ENCODE results near the gene WNT1. TPM values are rescaled to one million over a fixed set of nuclear protein-coding genes. Genes with fewer than 3 reads are reported as not detected.
A peak's percentile ranks its signal among the peaks of the same experiment; 100 is the strongest.

Gene WNT1
- total RNA-seq, result not detected

DNA sequence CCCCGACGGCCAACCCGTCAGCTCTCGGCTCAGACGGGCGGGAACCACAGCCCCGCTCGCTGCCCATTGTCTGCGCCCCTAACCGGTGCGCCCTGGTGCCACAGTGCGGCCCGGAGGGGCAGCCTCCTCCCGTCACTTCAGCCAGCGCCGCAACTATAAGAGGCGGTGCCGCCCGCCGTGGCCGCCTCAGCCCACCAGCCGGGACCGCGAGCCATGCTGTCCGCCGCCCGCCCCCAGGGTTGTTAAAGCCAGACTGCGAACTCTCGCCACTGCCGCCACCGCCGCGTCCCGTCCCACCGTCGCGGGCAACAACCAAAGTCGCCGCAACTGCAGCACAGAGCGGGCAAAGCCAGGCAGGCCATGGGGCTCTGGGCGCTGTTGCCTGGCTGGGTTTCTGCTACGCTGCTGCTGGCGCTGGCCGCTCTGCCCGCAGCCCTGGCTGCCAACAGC is at the start of gene WNT1:
Gene WNT1, plus strand, starts transcription at position 32 of the 450 bp plus-strand sequence. Its CDS starts 329 bp downstream, at position 361.
- DNase-seq, result no peak

DNA sequence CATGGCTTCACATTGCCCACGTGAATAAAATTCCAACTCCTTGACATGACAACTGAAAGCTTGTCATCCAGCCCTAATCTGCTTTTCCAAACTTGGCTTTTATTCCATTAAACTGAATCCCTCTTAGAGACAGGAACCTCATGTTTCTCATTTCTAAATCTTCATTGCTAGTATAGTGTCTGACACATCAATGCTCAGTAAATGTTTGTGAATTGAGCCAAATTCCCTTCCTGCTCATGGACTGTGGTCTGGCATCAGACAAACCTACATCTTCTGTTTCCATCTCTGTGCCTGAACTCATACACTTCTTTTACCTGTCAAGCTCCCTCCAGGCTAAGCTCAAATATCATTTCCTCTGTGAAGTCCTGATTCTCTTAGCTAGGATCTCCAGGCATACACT is 48.6 kb upstream of the WNT1 start:
- DNase-seq, result no peak

GRCh38 chr12:48930475-48930874 is 47.6 kb upstream of the WNT1 start:
- DNase-seq, result no peak

DNA sequence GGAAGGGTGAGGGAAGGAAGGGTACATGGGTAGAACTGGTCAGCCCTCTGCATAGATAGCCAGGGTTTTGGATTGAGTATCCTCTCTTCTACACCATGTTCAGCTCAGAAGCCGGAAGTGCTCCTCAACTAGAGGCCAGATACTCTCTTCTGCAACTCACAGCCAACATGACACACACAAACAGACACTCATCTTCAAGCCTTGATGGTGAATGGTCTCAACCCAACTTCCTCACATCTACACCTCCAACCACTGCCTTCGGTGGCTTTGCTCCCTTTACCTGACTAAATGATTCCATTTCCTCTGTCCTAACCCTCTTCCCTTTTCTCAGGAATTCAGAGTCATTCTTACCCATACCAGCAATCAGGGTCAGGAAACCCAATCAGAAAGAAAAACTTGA is 45.2 kb upstream of the WNT1 start:
- DNase-seq, result no peak

DNA sequence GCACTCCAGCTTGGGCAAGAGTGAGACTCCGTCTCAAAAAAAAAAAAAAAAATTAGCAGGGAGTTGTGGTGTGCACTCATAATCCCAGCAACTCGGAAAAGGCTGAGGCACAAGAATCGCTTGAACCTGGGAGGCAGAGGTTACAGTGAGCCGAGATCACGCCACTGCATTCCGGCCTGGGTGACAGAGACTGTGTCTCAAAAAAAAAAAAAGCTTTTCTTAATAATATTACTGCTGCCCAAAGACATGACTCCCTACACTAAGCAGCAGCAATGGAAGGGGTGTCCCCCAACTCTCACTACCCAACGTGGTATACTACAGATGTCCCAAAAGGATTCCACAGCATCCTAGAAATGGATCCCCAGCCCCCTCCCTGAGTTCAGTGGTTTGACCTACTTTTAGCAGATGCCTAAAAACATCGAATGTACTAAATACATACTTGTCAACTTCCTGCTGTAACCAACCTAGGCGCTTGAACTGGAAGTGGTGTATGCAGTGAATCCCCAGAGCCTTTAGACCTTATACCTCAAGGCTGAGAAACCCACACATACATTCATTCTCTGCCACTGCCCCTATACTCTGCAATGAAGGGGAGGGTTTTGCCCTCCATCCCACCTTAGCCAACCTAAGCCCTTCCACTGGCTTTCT is 44.3 kb upstream of the WNT1 start:
- no peak for DNase-seq

- no peak for DNase-seq
Measured at GRCh38 chr12:48934312-48934706, 43.8 kb upstream of the WNT1 start.

- DNase-seq, result peak; percentile 64
Measured at GRCh38 chr12:48936379-48936979, 41.6 kb upstream of the WNT1 start.

DNA sequence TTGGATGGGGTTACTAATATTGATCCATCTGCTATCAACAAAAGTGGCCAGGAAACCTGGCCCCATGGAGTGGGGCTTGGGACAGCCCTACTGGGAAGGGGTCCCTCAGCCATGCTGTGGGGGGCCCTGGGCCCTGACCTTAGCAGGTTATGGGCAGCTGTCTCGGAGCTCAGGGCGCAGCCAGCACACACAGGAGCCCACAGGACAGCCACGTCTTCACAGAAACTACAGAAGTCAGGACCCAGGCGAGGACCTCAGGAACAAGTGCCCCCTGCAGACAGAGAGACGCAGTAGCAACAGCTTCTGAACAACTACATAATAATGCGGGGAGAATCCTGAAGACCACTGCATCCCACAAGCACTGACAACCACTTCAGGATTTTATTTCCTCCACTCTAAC is 41.0 kb upstream of the WNT1 start:
- no peak for DNase-seq

DNA sequence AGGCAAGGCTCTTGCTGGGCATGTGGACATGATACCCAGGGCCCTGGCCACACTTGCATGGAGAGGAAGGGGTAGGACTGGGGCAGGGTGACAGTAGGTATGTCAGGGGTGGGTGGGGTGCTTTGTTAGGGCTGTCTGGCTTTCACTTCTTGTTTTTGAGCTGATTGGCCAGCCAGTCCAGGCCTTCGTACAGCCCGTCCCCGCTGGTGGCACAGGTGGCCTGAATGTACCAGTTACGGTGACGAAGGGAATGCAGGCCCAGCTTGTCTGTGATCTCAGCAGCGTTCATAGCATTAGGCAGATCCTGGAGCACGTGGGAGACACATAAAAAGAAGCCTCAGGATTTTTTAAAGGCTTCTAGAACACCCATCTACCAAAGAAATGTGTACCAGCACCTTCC is 39.3 kb upstream of the WNT1 start:
- DNase-seq, result no peak

DNA sequence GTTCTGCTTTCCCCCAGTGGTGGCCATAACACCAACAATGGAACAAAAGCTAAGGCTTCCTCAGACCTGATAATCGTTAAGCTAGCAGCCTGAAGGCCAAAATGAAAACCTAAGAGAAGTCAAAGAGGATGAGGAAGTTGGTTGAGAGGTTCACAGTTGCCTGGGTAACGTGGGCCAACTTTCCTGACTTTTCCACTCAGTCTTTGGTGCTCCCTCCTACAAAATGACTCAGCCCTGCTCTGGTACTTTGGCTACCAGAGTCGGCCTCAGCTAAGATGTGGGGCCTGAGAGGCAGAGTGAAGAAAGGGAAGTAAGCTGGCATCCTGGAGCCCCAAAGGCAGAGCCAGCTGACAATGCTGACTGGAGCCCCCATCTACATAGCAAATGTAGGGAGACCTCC is 37.9 kb upstream of the WNT1 start:
- DNase-seq, result no peak

DNA sequence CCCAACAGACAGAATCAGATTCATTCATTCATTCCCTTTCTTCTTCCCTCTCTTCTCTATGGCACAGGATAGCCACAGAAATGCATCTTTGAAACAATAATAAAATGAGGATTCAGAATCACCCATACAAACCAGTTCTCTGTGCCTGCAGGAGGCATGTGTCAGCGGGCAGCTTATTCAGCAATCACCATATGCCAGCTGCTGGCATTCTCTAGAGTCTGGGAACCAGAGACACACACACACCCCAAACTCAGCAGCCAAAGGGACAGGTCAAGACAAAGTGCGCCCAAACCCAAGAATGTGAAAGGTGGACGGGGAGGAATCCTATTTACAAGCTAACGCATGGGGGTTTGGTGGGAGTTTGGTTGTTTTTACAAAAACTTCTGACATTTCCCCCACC is 34.9 kb upstream of the WNT1 start:
- no peak for DNase-seq

- DNase-seq, result no peak
Measured at GRCh38 chr12:48946205-48946604, 31.9 kb upstream of the WNT1 start.

DNA sequence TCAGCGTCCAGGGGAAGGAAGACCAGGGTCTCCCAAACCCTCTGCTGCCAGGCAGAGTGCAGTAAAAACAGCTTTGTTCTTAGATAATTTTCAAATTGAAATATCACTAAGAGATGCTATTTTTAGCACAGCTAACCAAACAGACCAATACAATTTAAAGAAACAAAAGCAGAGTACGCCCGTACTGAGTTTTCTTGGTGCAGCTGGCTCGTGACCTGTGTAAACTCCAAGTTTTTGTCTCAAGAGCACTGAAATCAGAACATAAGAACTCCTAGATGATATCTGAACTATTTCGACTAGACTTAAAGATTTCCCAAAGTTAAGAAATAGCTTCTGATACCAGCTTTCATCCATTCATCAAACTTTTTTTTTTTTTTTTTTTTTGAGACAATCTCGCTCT is 31.2 kb upstream of the WNT1 start:
- DNase-seq, result no peak

DNA sequence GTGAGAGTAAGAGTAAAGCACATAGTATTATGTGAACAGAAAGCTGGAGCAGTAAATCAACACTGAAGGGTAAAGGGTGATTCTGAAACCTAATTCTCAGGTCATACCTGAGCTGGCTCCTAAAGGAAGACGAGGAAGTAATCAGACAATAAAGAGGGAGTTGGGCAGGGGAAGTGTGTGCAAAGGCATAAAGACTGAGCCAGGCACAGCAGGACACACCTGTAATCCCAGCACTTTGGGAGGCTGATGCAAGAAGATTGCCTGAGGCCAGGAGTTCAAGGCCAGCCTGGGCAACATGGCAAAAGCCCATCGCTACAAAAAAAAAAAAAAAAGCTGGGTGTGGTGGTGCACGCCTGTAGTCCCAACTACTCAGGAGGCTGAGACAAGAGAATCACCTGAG is 30.4 kb upstream of the WNT1 start:
- no peak for DNase-seq

- DNase-seq, result no peak
Measured at GRCh38 chr12:48952691-48953090, 25.4 kb upstream of the WNT1 start.

DNA sequence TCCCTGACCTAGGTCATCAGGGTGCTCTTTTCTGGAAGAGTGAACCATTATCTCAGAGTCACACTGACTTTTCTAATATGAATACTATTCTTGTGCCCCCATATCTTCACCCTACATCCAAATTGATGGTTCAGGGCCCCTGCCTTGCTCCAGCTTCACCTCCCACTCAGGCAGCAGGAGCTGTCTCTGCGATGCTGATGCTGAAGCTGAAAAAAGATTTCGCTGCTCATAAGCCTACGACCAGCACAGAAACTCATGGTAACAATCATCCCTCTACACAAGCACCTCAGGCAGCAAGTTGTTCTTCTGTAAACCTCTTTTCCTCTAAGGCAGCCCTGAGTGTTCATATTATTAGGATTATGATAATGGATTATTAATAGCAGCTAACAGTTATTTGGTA is 24.1 kb upstream of the WNT1 start:
- no peak for DNase-seq

- no peak for DNase-seq
Measured at GRCh38 chr12:48954841-48955501, 23.2 kb upstream of the WNT1 start.

- DNase-seq, result peak; percentile 96
Measured at GRCh38 chr12:48956279-48957140, 21.6 kb upstream of the WNT1 start.

DNA sequence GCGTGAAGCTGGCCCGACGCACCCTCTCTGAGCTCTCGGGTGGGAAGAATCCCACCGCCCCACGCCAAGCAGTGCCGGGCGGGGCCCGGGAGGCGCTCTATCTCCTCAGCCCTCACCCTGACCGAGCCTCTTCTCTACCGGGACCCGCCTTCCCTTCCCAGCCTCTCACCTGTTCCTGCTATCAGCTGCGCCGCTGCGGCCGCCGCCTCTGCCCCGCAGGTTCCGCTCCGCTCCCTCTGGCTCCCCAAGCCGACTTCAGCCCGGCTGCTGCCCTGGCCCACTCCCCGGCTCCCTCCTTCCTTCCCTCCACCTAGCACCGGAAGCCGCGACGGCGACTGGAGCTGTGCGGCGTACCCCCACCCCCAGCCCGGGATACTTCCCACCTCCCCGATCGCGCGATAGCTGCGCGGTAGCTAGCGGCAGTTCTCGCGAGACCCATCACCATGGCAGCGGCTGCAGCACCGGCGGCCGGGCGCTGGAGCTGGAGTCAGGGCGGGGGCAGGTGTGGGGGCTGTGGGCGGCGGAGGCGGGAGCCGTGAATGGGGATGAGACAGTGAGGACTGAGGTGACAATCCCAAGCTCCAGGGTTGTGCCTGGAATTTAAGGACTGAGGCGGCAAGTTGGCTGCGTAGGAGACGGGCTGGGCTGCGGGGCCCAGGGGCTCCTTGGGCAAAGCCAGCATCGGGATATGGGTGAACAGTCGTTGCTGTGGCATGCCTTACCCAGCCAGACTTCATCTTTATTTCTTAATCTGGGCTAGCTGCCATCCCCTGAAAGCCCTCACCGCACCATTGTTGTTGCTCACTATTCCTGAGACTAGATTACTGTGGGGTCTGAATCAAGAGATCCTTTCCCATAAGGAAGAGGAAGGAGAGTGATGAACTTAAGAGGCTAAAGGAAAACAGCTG is 20.7 kb upstream of the WNT1 start, which contains the start of gene ARF3:
Gene ARF3, minus strand, starts transcription at position 347 of the 908 bp plus-strand sequence. CDS start 16,392 bp downstream, outside the sequence.
- peak; percentile 93 for DNase-seq

- no peak for DNase-seq
Measured at GRCh38 chr12:48958049-48958388, 20.1 kb upstream of the WNT1 start.

- no peak for DNase-seq
Measured at GRCh38 chr12:48960834-48961233, 17.3 kb upstream of the WNT1 start.

DNA sequence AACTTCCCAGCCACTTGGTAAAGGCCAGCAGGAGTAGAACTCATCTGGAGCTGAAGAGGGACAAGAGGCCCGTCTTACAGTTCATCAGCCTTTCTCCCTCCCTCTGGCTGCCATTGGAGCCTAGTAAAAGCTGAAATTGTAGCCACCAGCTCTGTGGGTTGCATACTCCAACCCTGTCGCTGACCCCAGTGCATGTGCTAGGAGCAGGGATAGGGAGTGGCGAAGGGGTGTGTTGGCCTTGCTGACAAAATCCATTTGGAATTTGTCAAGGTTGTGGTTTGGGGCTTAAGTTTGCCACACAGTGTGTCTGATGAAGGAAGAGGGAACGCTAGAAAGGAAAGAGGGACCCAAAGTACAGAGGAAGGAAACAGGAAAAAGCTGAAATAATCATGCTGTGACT is 16.8 kb upstream of the WNT1 start:
- no peak for DNase-seq
